HL-60 (cell line): ENCODE measurements around the gene EBF4.

Source experiments
- DNase-seq, 2 experiments: peaks; one replicate each; pipeline ENCODE4 v3.0.0-alpha.2; 2010 to 2020; ENCODE audit warnings: low read depth in 1 of 2, low spot score in 1 of 2
- H3K27ac ChIP-seq: fragments of 250-450 bp; sonication (Bioruptor Pico); replicated peaks from 2 replicates; pipeline ENCODE4 v1.5.1; 2020; ENCODE audit warnings: mild to moderate bottlenecking, moderate library complexity
- H3K27me3 ChIP-seq: fragments of 250-450 bp; sonication (Bioruptor Pico); 2 replicates; pipeline ENCODE4 v1.5.1; 2021; ENCODE audit warnings: mild to moderate bottlenecking, moderate library complexity; ENCODE audit not compliant: insufficient read depth, poor library complexity, severe bottlenecking
- H3K4me3 ChIP-seq: replicated peaks from 2 replicates; pipeline ENCODE4 v1.5.1; 2011; ENCODE audit warnings: mild to moderate bottlenecking, control low read depth, low read length; ENCODE audit not compliant: insufficient read depth
- GABPA ChIP-seq: IDR thresholded peaks from 2 replicates; pipeline ENCODE4 v1.6.1; 2012; ENCODE audit warnings: low read depth
- POLR2AphosphoS5 ChIP-seq: IDR thresholded peaks from 2 replicates; pipeline ENCODE4 v1.6.1; 2012; ENCODE audit warnings: low read depth
- REST ChIP-seq: IDR thresholded peaks from 2 replicates; pipeline ENCODE4 v1.6.1; 2012; ENCODE audit warnings: low read depth; ENCODE audit not compliant: insufficient replicate concordance
- SPI1 ChIP-seq: IDR thresholded peaks from 2 replicates; pipeline ENCODE4 v1.6.1; 2012; ENCODE audit warnings: low read depth, mild to moderate bottlenecking, borderline replicate concordance
- TF ChIP-seq, protein P1 (sequence below): IDR thresholded peaks from one replicate; pipeline ENCODE4 v1.5.1; 2011; ENCODE audit warnings: low read length, control low read depth, inconsistent platforms; ENCODE audit not compliant: insufficient read depth

Gene EBF4

GRCh38 chr20:2751347-2751877, 58.8 kb downstream of the EBF4 start:
- no peak overlapping the region for H3K27ac ChIP-seq
- no peak for DNase-seq
- no peak for TF ChIP-seq SPI1
- TF ChIP-seq, protein P1, sequence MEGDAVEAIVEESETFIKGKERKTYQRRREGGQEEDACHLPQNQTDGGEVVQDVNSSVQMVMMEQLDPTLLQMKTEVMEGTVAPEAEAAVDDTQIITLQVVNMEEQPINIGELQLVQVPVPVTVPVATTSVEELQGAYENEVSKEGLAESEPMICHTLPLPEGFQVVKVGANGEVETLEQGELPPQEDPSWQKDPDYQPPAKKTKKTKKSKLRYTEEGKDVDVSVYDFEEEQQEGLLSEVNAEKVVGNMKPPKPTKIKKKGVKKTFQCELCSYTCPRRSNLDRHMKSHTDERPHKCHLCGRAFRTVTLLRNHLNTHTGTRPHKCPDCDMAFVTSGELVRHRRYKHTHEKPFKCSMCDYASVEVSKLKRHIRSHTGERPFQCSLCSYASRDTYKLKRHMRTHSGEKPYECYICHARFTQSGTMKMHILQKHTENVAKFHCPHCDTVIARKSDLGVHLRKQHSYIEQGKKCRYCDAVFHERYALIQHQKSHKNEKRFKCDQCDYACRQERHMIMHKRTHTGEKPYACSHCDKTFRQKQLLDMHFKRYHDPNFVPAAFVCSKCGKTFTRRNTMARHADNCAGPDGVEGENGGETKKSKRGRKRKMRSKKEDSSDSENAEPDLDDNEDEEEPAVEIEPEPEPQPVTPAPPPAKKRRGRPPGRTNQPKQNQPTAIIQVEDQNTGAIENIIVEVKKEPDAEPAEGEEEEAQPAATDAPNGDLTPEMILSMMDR = no peak
- H3K27me3 ChIP-seq = peaks cover 34% of the 10 kb centered on the region
- peak overlapping the region; percentile 18; the same call in 1 of the 2 replicates for H3K4me3 ChIP-seq

DNA sequence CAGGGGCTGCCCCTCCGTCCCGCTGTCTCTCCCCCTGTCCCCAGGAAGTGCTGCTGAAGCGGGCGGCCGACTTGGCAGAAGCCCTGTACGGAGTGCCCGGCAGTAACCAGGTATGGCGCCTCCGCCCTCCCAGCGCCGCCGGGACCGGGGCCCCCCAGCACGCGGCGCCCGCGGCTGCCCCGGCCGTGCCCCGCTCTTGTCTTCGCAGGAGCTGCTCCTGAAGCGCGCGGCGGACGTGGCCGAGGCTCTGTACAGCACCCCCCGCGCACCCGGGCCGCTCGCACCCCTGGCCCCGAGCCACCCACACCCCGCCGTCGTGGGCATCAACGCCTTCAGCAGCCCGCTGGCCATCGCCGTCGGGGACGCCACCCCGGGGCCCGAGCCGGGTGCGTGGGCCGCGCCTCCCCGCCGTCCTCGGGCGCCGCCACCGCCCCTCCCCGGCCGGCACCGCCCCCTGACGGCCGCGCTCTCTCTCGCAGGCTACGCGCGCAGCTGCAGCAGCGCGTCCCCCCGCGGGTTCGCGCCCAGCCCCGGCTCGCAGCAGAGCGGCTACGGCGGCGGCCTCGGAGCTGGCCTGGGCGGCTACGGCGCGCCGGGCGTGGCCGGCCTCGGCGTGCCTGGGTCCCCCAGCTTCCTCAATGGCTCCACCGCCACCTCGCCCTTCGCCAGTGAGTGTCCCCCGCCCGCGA, 59.4 kb downstream of the EBF4 start:
- no peak overlapping the region for H3K27ac ChIP-seq
- peaks cover 36% of the 10 kb centered on the region for H3K27me3 ChIP-seq
- peak overlapping the region; percentile 40 for H3K4me3 ChIP-seq
- no peak for TF ChIP-seq POLR2AphosphoS5
- DNase-seq = peak in 1 of 2 experiments; percentile 21

DNA sequence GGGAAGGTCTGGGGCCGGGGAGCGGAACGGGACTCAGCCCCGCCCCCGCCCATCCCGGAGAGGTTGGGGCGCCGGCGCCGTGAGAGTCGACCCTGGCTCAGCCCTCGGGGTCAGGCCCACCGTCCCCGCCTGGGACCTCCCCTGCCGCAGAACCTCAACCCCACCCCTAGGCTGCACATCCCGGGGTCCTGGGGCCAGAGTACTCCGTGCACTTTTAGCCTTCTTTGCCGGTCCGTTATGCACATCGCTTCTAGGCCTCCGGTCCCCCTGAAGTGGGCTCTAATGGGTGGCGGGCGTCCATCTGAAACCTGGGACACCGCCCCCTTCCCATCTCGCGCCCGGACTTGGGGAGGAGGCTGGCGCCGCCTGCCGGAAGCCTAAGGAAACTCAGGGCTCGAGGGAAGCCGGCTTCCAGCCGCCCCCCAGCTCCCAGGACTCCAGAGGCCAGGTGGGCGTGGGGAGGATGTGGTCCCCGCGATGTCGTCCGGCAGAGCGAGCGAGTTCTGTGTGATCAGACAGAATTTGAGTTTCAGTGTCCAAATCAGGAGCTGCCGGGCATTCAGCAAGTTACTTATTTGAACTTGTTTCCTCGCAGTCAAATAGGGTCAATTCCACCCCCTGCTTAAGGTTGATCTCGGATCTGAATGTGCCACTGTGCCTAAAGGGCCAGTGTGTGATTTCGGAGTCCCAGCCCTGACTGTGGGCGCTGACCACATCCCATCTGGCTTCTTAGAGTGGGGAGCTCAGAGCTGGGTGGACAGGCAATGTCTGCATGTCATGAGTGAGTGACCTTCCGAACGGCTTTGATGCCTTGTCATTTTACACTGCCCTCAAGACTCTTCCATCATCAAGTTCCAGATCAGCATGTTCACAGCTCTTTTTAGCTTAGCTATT, 60.2 kb downstream of the EBF4 start:
- DNase-seq = peak; percentile 17 to 23
- TF ChIP-seq POLR2AphosphoS5 (no peak), REST (no peak)
- TF ChIP-seq, protein P1 = peak; percentile 65
- peak overlapping the region; percentile 40 for H3K4me3 ChIP-seq
- no peak overlapping the region for H3K27ac ChIP-seq
- peaks cover 37% of the 10 kb centered on the region for H3K27me3 ChIP-seq

GRCh38 chr20:2753461-2754040, 61.0 kb downstream of the EBF4 start:
- Histone ChIP-seq H3K27ac (no peak overlapping the region), H3K27me3 (peaks cover 37% of the 10 kb centered on the region), H3K4me3 (no peak overlapping the region)
- no peak for DNase-seq
- TF ChIP-seq, protein P1 = no peak
- no peak for TF ChIP-seq POLR2AphosphoS5
- no peak for TF ChIP-seq REST
- no peak for TF ChIP-seq GABPA
- TF ChIP-seq SPI1 = no peak
